ENCODE results near the gene WDHD1.

DNA sequence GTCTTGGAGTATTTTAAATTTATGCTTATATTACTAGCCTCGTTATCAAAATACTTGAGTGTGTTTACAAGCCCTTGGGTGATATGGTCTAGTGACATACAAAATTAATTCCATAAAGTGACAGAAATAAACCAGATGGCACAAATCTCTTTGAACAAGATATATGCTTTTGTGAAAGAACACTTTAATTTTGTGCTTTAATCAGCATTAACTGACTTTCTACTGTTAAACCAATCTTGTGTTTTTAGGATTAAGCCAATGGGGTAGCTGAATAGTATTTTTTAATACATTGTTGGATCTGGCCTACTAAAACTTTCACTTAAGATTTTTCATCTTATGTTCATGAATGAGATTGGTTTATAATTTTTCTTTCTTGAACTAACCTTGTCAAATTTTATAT, 93.9 kb downstream of the WDHD1 start:
- TF ChIP-seq, protein P1, sequence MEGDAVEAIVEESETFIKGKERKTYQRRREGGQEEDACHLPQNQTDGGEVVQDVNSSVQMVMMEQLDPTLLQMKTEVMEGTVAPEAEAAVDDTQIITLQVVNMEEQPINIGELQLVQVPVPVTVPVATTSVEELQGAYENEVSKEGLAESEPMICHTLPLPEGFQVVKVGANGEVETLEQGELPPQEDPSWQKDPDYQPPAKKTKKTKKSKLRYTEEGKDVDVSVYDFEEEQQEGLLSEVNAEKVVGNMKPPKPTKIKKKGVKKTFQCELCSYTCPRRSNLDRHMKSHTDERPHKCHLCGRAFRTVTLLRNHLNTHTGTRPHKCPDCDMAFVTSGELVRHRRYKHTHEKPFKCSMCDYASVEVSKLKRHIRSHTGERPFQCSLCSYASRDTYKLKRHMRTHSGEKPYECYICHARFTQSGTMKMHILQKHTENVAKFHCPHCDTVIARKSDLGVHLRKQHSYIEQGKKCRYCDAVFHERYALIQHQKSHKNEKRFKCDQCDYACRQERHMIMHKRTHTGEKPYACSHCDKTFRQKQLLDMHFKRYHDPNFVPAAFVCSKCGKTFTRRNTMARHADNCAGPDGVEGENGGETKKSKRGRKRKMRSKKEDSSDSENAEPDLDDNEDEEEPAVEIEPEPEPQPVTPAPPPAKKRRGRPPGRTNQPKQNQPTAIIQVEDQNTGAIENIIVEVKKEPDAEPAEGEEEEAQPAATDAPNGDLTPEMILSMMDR (IDR thresholded peaks at IDR 0.05), result no peak
- TF ChIP-seq POLR2A (IDR thresholded peaks at IDR 0.05), result no peak
